ENCODE measurements around the gene CASKIN1.

The CASKIN1 gene

DNA sequence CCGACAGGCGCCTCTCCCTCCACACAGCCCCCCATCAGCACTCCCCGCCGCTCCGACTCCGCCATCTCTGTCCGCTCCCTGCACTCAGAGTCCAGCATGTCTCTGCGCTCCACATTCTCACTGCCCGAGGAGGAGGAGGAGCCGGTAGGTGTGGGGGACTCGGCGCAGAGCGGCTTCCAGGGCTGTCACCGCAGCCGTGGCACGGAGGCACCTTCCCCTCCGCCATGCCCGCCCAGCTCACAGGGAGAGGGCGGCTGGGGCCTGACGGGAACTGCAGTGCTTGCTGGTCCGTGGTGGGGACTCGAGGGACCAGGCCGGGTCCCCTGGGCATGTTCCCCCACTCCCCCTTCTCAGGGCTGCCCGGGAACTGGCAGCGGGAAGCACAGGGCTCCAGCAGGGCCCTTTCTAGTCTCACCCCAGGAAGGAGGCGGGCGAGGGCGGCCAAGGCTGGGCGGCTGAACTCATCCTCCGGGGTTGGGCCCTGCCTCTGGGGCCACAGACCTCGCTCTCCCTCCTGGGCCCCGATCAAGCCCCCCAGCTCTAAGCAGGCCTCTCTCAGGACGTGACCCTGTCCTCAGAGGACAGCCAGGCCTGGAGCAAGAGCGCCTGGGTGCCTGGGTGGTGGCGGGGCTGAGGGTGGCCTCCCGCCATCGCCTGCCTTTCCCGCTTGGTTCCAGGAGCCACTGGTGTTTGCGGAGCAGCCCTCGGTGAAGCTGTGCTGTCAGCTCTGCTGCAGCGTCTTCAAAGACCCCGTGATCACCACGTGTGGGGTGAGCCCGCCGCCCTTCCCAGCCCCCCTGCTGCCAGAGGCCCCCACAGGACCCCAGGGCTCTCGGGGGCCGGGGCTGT lies 25.6 kb downstream of the CASKIN1 start:
- Histone ChIP-seq H3K9ac (ENCODE audit: insufficient read length, low read depth) (no peak overlapping the region), H3K9me3 (ENCODE audit: insufficient read depth, low read length) (no peaks in the 10 kb centered on the region), H3K36me3 (ENCODE audit: insufficient read depth, insufficient read length, low read length) (peaks cover 95% of the 10 kb centered on the region), H3K27me3 (ENCODE audit: insufficient read depth, insufficient read length) (no peaks in the 10 kb centered on the region), H3K4me3 (ENCODE audit: insufficient read length, low read depth) (no peak overlapping the region), H3K4me1 (ENCODE audit: insufficient read depth, insufficient read length) (peaks cover 10% of the 10 kb centered on the region)
- DNase-seq (ENCODE audit: low read depth, low spot score): no peak
- TF ChIP-seq YY1 (IDR thresholded peaks at IDR 0.05; ENCODE audit: insufficient read depth, insufficient read length): no peak
- no peak for TF ChIP-seq SUZ12 (IDR thresholded peaks at IDR 0.05; ENCODE audit: extremely low read depth, insufficient read depth, insufficient read length)
- no peak for TF ChIP-seq ZNF274 (IDR thresholded peaks at IDR 0.05; ENCODE audit: low read depth, low read length)

DNA sequence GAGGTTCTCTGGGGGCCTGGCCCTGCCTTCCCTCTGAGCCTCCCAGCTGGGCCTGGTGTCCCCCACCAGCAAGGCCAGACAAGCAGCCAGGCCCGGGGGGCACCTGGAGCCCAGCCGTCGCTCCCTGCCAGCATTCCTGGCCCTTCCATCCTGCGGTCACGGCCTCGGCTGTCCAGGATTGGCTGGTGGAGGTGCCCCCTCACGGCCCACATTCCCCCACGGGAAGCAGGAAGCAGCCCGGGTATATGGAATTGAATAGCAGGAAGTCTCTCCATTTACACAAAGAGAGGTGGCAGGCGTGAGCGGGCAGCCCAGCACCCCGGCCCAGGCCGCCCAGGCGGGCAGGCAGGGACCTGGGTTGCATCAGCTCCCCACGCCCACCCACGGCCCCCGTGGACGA lies 26.3 kb downstream of the CASKIN1 start:
- peaks cover 13% of the 10 kb centered on the region for H3K4me1 ChIP-seq (ENCODE audit: insufficient read depth, insufficient read length)
- H3K4me3 ChIP-seq (ENCODE audit: insufficient read length, low read depth): no peak overlapping the region
- no peaks in the 10 kb centered on the region for H3K9me3 ChIP-seq (ENCODE audit: insufficient read depth, low read length)
- no peaks in the 10 kb centered on the region for H3K27me3 ChIP-seq (ENCODE audit: insufficient read depth, insufficient read length)
- peaks cover 94% of the 10 kb centered on the region for H3K36me3 ChIP-seq (ENCODE audit: insufficient read depth, insufficient read length, low read length)
- H3K9ac ChIP-seq (ENCODE audit: insufficient read length, low read depth): no peak overlapping the region
- DNase-seq (ENCODE audit: low read depth, low spot score): no peak
- TF ChIP-seq YY1 (IDR thresholded peaks at IDR 0.05; ENCODE audit: insufficient read depth, insufficient read length): no peak
- no peak for TF ChIP-seq SUZ12 (IDR thresholded peaks at IDR 0.05; ENCODE audit: extremely low read depth, insufficient read depth, insufficient read length)
- TF ChIP-seq ZNF274 (IDR thresholded peaks at IDR 0.05; ENCODE audit: low read depth, low read length): no peak

DNA sequence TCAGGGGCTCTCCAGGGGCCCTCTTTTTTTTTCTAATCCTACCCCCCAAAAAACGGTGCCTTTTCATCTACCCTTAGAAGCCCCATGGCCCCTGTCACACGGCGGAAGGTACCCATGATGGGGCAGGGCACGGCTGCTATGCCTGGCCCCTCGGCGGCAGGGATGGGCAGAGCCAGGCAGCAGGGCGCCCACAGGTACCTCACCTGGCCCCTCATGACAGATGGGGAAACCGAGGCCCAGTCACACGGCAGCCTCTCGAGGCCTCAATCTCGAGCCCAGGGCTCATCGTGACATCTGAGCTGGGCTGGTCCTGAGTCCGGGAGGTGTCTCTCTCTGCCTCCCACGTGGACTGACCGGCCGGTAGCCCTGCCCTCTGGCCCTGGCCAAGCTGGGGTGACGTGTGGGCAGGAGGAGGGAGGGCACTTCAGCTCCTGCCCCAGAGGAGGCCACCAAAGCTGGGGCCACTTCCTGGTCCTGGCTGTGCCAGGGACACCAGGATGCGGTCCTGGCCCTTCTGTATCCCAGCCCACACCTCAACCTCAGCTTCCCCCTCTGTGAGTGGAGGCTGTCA lies 29.3 kb downstream of the CASKIN1 start:
- peaks cover 86% of the 10 kb centered on the region for H3K36me3 ChIP-seq (ENCODE audit: insufficient read depth, insufficient read length, low read length)
- DNase-seq (ENCODE audit: low read depth, low spot score): no peak

DNA sequence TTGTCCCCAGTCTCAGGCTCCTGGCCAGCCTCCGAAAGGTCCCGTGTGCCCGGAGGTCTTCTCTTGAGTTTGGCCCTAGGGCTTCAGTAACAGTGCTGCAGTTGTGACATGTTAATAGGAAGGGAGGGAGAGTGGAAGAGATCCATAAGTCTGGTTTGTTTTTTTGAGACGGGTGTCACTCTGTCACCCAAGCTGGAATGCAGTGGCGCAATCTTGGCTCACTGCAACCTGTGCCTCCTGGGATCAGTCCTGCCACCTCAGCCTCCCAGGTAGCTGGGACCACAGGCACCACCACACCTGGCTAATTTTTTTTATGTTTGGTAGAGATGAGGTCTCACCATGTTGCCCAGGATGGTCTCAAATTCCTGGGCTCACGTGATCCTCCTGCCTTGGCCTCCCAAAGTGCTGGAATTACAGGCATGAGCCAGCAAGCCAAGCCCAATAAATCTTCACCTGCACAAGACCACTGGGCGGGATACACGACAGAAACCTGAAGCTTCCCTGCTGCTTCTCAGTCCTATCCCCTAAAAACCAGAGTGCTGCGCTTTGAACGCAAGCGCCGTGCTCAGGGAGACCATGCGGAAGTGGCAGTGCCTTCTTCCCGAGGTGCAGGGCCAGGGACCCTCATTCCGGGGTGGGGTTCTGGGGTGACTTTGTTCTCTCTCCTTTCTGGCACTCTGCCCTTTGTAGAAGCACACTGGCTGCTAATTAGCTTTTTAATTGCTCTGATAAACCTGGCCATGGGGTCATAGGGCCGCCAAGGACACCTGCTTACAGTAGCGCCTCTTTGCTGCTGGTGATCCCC lies 29.9 kb downstream of the CASKIN1 start:
- H3K9ac ChIP-seq (ENCODE audit: insufficient read length, low read depth): no peak overlapping the region
- TF ChIP-seq YY1 (IDR thresholded peaks at IDR 0.05; ENCODE audit: insufficient read depth, insufficient read length): no peak
- TF ChIP-seq SUZ12 (IDR thresholded peaks at IDR 0.05; ENCODE audit: extremely low read depth, insufficient read depth, insufficient read length): no peak
- no peak for TF ChIP-seq ZNF274 (IDR thresholded peaks at IDR 0.05; ENCODE audit: low read depth, low read length)
- peaks cover 32% of the 10 kb centered on the region for H3K4me1 ChIP-seq (ENCODE audit: insufficient read depth, insufficient read length)
- H3K9me3 ChIP-seq (ENCODE audit: insufficient read depth, low read length): no peaks in the 10 kb centered on the region; the same call in 1 of the 2 replicates
- H3K36me3 ChIP-seq (ENCODE audit: insufficient read depth, insufficient read length, low read length): peaks cover 86% of the 10 kb centered on the region
- DNase-seq (ENCODE audit: low read depth, low spot score): no peak
- no peaks in the 10 kb centered on the region for H3K27me3 ChIP-seq (ENCODE audit: insufficient read depth, insufficient read length)
- H3K4me3 ChIP-seq (ENCODE audit: insufficient read length, low read depth): no peak overlapping the region

More for the DNA sequence above, 29.3 kb downstream of the CASKIN1 start:
- H3K4me3 ChIP-seq (ENCODE audit: insufficient read length, low read depth): no peak overlapping the region
- no peak for TF ChIP-seq SUZ12 (IDR thresholded peaks at IDR 0.05; ENCODE audit: extremely low read depth, insufficient read depth, insufficient read length)
- no peak for TF ChIP-seq YY1 (IDR thresholded peaks at IDR 0.05; ENCODE audit: insufficient read depth, insufficient read length)
- no peak for TF ChIP-seq ZNF274 (IDR thresholded peaks at IDR 0.05; ENCODE audit: low read depth, low read length)
- H3K27me3 ChIP-seq (ENCODE audit: insufficient read depth, insufficient read length): no peaks in the 10 kb centered on the region
- no peak overlapping the region for H3K9ac ChIP-seq (ENCODE audit: insufficient read length, low read depth)
- peaks cover 25% of the 10 kb centered on the region for H3K4me1 ChIP-seq (ENCODE audit: insufficient read depth, insufficient read length)
- no peaks in the 10 kb centered on the region; the same call in 1 of the 2 replicates for H3K9me3 ChIP-seq (ENCODE audit: insufficient read depth, low read length)

DNA sequence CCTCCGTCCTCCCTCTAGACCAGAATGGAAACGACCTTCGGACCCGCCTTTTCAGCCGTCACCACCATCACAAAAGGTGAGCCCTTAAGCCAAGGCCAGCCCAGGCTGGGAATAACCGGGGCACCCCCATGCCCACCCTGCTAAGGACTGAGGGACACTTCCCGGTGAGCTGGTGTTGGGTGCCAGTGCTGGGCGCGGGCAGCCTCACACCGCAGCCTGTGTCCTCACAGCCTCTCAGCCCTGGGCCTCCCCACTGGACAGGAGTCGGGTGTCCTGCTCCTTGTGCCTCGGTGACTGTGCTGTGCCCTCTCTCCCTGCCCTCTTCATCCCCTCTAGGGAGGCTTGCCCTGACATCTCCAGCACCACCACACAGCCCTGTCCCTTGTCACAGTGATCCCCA lies 30.5 kb downstream of the CASKIN1 start:
- DNase-seq (ENCODE audit: low read depth, low spot score): no peak
- Histone ChIP-seq H3K9ac (ENCODE audit: insufficient read length, low read depth) (no peak overlapping the region), H3K9me3 (ENCODE audit: insufficient read depth, low read length) (no peaks in the 10 kb centered on the region; the same call in 1 of the 2 replicates), H3K4me3 (ENCODE audit: insufficient read length, low read depth) (no peak overlapping the region), H3K27me3 (ENCODE audit: insufficient read depth, insufficient read length) (no peaks in the 10 kb centered on the region), H3K4me1 (ENCODE audit: insufficient read depth, insufficient read length) (peaks cover 36% of the 10 kb centered on the region), H3K36me3 (ENCODE audit: insufficient read depth, insufficient read length, low read length) (peaks cover 81% of the 10 kb centered on the region)
- TF ChIP-seq ZNF274 (IDR thresholded peaks at IDR 0.05; ENCODE audit: low read depth, low read length) (no peak), SUZ12 (IDR thresholded peaks at IDR 0.05; ENCODE audit: extremely low read depth, insufficient read depth, insufficient read length) (no peak), YY1 (IDR thresholded peaks at IDR 0.05; ENCODE audit: insufficient read depth, insufficient read length) (no peak)

DNA sequence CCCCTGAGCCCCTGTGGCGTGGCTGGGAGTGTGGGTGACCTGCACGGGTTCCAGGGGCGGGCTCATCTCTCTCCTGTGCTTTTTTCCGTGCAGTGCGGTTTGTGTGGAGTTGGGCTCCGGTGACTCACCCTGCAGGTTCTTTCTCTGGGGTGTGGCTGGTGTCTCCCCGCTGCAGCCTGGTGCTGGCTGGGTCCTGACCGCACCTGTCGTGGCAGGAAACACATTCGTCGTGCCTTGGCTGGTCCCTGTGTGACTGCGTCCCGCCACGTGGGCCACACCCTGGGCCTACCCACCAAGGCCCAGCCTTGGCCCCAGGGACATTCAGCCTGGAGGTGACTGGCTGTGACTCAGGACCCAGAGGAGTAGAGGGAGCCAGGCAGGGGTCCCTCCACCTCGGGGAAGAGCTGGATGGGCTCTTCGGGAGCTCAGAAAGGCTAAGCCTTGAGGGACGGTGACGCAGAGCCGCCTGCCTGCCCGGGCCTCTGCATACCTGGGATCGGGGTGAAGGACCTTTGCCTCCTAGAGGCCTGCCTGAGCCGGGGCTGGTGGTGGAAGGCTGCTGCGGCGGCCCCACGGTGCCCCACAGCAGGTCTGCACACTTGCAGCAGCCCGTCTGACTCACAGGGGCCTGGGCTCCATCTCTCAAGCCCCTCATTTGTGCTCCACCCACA lies 33.1 kb downstream of the CASKIN1 start:
- peaks cover 66% of the 10 kb centered on the region for H3K36me3 ChIP-seq (ENCODE audit: insufficient read depth, insufficient read length, low read length)
- DNase-seq (ENCODE audit: low read depth, low spot score): no peak
- no peaks in the 10 kb centered on the region; the same call in 1 of the 2 replicates for H3K9me3 ChIP-seq (ENCODE audit: insufficient read depth, low read length)
- H3K27me3 ChIP-seq (ENCODE audit: insufficient read depth, insufficient read length): no peaks in the 10 kb centered on the region
- TF ChIP-seq SUZ12 (IDR thresholded peaks at IDR 0.05; ENCODE audit: extremely low read depth, insufficient read depth, insufficient read length) (no peak), YY1 (IDR thresholded peaks at IDR 0.05; ENCODE audit: insufficient read depth, insufficient read length) (no peak), ZNF274 (IDR thresholded peaks at IDR 0.05; ENCODE audit: low read depth, low read length) (no peak)
- peak overlapping the region; percentile 51 for H3K9ac ChIP-seq (ENCODE audit: insufficient read length, low read depth)
- H3K4me3 ChIP-seq (ENCODE audit: insufficient read length, low read depth): no peak overlapping the region
- H3K4me1 ChIP-seq (ENCODE audit: insufficient read depth, insufficient read length): peaks cover 51% of the 10 kb centered on the region

Measured in NT2/D1 (cell line).